Astrocyte (in vitro differentiated cells and primary cell): ENCODE measurements around the gene ARL17B.
"Not testable (repeated sequence)": the region's sequence is repeated elsewhere in the genome, so short reads cannot be mapped to it uniquely, and the experiment has no call there.

ENCODE experiments used
- EZH2 ChIP-seq: IDR thresholded peaks from 2 replicates; pipeline ENCODE4 v1.6.1; 2012; ENCODE audit warnings: mild to moderate bottlenecking, low read length, inconsistent platforms; ENCODE audit not compliant: insufficient read depth
- TF ChIP-seq, protein P1 (sequence below): IDR thresholded peaks from 2 replicates; pipeline ENCODE4 v1.5.1; 2011; ENCODE audit warnings: low read depth, mild to moderate bottlenecking, inconsistent platforms, low read length, moderate library complexity; ENCODE audit not compliant: insufficient read depth

DNA sequence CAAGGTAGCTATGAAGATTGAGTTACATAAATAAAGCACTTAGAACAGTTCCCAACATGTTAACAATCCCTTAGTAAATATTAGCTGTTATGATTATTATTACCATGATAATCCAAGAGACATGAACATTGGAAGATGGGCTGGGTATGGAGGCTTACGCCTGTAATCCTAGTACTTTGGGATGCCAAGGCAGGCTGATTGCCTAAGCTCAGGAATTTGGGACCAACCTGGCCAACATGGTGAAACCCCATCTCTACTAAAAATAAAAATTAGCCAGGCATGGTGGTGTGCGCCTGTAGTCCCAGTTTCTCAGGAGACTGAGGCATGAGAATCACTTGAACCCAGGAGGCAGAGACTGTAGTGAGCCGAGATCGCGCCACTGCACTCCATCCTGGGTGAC lies 45.6 kb upstream of the ARL17B start:
- TF ChIP-seq EZH2: not testable (repeated sequence)
- TF ChIP-seq, protein P1, sequence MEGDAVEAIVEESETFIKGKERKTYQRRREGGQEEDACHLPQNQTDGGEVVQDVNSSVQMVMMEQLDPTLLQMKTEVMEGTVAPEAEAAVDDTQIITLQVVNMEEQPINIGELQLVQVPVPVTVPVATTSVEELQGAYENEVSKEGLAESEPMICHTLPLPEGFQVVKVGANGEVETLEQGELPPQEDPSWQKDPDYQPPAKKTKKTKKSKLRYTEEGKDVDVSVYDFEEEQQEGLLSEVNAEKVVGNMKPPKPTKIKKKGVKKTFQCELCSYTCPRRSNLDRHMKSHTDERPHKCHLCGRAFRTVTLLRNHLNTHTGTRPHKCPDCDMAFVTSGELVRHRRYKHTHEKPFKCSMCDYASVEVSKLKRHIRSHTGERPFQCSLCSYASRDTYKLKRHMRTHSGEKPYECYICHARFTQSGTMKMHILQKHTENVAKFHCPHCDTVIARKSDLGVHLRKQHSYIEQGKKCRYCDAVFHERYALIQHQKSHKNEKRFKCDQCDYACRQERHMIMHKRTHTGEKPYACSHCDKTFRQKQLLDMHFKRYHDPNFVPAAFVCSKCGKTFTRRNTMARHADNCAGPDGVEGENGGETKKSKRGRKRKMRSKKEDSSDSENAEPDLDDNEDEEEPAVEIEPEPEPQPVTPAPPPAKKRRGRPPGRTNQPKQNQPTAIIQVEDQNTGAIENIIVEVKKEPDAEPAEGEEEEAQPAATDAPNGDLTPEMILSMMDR: not testable (repeated sequence)
